NCI-H2029 (cell line): ENCODE data around the gene STK39.
A peak's percentile ranks its signal among the peaks of the same experiment; 100 is the strongest.

Source experiments
- DNase-seq: peaks from one replicate; lab custom pipeline; 2025; lab: John Stamatoyannopoulos, UW

The STK39 gene

GRCh38 chr2:168210216-168210894 is 37.0 kb downstream of the STK39 start:
- DNase-seq, result no peak

GRCh38 chr2:168208652-168209051 is 38.7 kb downstream of the STK39 start:
- no peak for DNase-seq

GRCh38 chr2:168207851-168208250 is 39.5 kb downstream of the STK39 start:
- DNase-seq, result no peak

GRCh38 chr2:168203762-168204693 is 43.4 kb downstream of the STK39 start:
- DNase-seq, result no peak

- no peak for DNase-seq
Measured at GRCh38 chr2:168201584-168202116, 45.7 kb downstream of the STK39 start.

- DNase-seq, result no peak
Measured at GRCh38 chr2:168200930-168201583, 46.3 kb downstream of the STK39 start.

- no peak for DNase-seq
Measured at GRCh38 chr2:168198476-168199207, 48.8 kb downstream of the STK39 start.

- DNase-seq, result no peak
Measured at GRCh38 chr2:168196764-168197180, 50.6 kb downstream of the STK39 start.

- DNase-seq, result no peak
Measured at GRCh38 chr2:168194784-168195522, 52.4 kb downstream of the STK39 start.

- DNase-seq, result peak; percentile 70
Measured at GRCh38 chr2:168192839-168193616, 54.4 kb downstream of the STK39 start.

GRCh38 chr2:168191955-168192785 is 55.2 kb downstream of the STK39 start:
- no peak for DNase-seq

GRCh38 chr2:168190590-168191336 is 56.6 kb downstream of the STK39 start:
- no peak for DNase-seq

- no peak for DNase-seq
Measured at GRCh38 chr2:168189835-168190569, 57.4 kb downstream of the STK39 start.

- no peak for DNase-seq
Measured at GRCh38 chr2:168188002-168188401, 59.4 kb downstream of the STK39 start.

- no peak for DNase-seq
Measured at GRCh38 chr2:168186452-168186851, 60.9 kb downstream of the STK39 start.

GRCh38 chr2:168185583-168186274 is 61.7 kb downstream of the STK39 start:
- DNase-seq, result no peak
